ENCODE results near the gene COL4A2. TPM values are rescaled to one million over a fixed set of nuclear protein-coding genes. Genes with fewer than 3 reads are reported as not detected.
"Not testable (repeated sequence)": the region's sequence is repeated elsewhere in the genome, so short reads cannot be mapped to it uniquely, and the experiment has no call there.

The COL4A2 gene
- total RNA-seq, 1 donor from 2014 or later, result 126 TPM

GRCh38 chr13:110449219-110450015, 142.3 kb downstream of the COL4A2 start:
- no peak for ATAC-seq
- intact Hi-C loops (cut with micrococcal nuclease), result no loop called here
- no peak for DNase-seq

GRCh38 chr13:110450016-110450900, 143.2 kb downstream of the COL4A2 start:
- DNase-seq (no peak), ATAC-seq (no peak)
- intact Hi-C loops (cut with micrococcal nuclease), result no loop called here

GRCh38 chr13:110450941-110451730, 144.1 kb downstream of the COL4A2 start:
- ATAC-seq (no peak), DNase-seq (no peak)

DNA sequence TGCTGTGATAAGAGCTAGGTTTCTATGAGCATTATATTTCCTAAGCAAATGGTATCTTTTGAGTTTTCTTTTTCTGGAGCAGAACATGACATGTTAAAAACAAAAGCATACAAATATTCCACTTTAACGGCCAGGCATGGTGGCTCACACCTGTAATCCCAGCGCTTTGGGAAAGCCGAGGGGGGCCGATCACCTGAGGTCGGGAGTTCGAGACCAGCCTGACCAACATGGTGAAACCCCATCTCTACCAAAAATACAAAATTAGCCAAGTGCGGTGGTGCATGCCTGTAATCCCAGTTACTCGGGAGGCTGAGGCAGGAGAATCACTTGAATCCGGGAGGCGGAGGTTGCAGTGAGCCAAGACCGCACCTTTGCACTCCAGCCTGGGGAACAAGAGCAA, 146.0 kb downstream of the COL4A2 start:
- DNase-seq; intact Hi-C loops (cut with micrococcal nuclease); ATAC-seq: not testable (repeated sequence)

More at GRCh38 chr13:110450941-110451730, 144.1 kb downstream of the COL4A2 start:
- intact Hi-C loops (cut with micrococcal nuclease), result no loop called here

DNA sequence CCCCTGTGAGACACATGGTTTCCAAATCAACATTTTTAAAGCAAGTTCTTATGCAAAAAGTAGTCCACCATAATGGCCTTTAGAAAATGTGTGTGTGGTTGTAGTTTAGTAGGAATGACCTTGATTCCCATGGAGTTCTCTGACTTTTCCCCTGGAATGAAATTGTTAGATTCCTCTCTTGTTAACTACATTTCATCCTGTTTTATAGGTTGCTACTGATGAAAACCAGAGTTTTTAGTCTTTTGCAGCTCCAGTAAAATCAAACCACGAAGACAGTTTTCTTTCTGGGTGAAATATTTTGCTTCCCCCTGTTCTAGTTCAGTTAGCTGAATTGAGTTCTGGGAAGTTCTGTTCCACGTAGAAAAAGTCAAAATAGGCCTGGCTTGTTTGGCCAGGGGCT, 146.7 kb downstream of the COL4A2 start:
- ATAC-seq (no peak), DNase-seq (no peak)
- intact Hi-C loops (cut with micrococcal nuclease), result no loop called here

- ATAC-seq (peak; percentile 2), DNase-seq (no peak)
- intact Hi-C loops (cut with micrococcal nuclease), result no loop called here
Measured at GRCh38 chr13:110454227-110454859, 147.3 kb downstream of the COL4A2 start.

DNA sequence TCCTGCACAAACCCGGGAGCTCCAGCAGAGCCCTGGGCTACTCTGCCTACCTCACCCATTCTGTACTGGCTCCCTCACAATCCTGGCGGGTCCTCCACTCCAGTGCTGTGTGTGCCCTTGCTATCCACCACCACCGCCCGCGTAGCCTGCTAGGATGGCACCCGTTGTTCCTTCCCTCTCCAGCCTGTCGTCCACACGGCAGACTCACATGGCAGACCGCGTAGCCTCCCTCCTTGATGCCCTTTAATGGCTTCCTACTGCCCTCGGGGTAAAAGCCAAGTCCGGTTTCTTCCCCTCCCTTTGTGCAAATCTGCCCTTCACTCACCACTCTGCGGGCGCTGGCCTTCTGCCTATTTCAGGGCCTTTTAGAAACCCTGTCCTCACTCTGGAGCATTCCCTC, 147.9 kb downstream of the COL4A2 start:
- ATAC-seq (peak; percentile 54), DNase-seq (peak; percentile 54)
- intact Hi-C loops (cut with micrococcal nuclease), result no loop called here

DNA sequence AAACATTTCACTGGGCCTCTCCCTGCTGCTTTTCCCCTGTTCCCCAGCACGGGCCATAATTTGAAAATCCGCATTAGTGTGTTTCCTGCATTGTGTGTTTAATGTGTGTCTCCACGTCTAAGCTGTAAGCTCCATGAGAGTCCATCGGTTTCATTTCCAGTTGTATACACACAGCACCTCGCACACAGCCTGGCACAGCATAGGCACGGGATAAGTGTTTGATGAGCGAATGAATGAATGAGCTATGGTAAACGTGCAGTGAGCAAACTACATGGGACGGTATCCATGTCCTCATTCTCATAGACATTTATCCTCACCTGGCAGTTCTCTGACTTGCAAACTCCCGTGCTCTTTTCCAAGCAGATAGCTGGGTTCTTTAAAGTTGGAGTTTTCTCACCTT, 148.4 kb downstream of the COL4A2 start:
- peak; percentile 9 for ATAC-seq
- intact Hi-C loops (cut with micrococcal nuclease), result no loop called here

GRCh38 chr13:110455941-110456340, 148.9 kb downstream of the COL4A2 start:
- DNase-seq (peak; percentile 77), ATAC-seq (peak; percentile 87)
- intact Hi-C loops (cut with micrococcal nuclease), result no loop called here

More for the DNA sequence above, 148.4 kb downstream of the COL4A2 start:
- DNase-seq, result no peak

GRCh38 chr13:110456550-110456949, 149.5 kb downstream of the COL4A2 start:
- intact Hi-C loops (cut with micrococcal nuclease), result no loop called here
- DNase-seq, result no peak
- no peak for ATAC-seq

GRCh38 chr13:110457361-110457760, 150.3 kb downstream of the COL4A2 start:
- DNase-seq, result no peak
- no peak for ATAC-seq
- intact Hi-C loops (cut with micrococcal nuclease), result no loop called here

- DNase-seq (no peak), ATAC-seq (no peak)
- intact Hi-C loops (cut with micrococcal nuclease), result no loop called here
Measured at GRCh38 chr13:110458017-110458416, 150.9 kb downstream of the COL4A2 start.

GRCh38 chr13:110458594-110459365, 151.7 kb downstream of the COL4A2 start:
- ATAC-seq, result no peak
- no peak for DNase-seq
- intact Hi-C loops (cut with micrococcal nuclease), result no loop called here

GRCh38 chr13:110462091-110462490, 155.0 kb downstream of the COL4A2 start:
- intact Hi-C loops (cut with micrococcal nuclease), result no loop called here
- DNase-seq (no peak), ATAC-seq (no peak)

DNA sequence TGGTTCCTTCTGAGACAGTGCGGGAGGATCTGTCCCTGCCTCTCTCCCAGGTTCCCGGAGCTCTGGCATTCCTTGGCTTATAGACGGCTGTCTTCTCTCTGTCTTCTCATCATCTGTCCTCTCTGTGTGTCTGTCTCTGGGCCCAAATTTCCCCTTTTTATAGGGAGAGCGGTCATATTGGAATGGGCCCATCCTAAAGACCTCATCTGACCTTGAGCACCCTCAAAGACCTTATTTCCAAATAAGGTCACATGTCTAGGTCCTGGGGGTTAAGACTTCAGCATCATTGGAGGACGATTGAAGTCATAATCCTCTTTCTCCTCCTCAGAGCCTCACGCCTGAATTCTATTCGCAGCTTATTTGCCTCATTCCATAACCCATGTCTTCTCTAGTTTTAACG, 156.1 kb downstream of the COL4A2 start:
- intact Hi-C loops (cut with micrococcal nuclease), result no loop called here
- DNase-seq, result no peak
- no peak for ATAC-seq

DNA sequence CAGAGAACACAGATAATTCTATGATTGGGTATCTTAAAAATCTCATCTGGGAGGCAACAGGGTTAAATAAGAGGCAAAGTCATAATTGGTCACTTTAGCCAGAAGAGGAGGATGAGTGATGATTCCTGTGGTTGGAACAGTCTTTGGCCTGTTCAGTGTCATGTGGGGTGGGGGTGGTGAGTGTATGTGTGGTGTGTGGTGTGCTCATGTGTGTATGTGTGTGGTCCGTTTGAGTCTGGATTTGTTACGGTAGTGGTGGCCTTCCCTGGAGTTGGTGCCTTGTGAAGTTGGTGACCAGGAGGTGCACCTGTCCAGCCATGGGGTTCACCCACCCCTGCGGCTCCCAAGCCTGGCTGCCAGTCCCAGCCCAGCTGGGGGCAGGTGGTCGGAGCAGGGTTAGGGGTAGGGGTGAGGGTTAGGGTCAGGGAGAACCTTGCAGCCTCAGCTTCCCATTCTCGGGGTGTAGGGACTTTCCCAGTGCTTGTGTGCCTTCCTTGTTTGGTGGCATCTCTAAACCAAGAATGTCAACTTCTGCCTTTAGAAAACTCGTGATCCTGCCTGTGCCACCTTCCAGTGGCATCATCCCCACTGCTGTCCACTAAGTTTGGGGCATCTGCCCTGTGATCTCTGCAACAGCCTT, 156.9 kb downstream of the COL4A2 start:
- no peak for DNase-seq
- intact Hi-C loops (cut with micrococcal nuclease), result no loop called here
- ATAC-seq, result peak; percentile 20

DNA sequence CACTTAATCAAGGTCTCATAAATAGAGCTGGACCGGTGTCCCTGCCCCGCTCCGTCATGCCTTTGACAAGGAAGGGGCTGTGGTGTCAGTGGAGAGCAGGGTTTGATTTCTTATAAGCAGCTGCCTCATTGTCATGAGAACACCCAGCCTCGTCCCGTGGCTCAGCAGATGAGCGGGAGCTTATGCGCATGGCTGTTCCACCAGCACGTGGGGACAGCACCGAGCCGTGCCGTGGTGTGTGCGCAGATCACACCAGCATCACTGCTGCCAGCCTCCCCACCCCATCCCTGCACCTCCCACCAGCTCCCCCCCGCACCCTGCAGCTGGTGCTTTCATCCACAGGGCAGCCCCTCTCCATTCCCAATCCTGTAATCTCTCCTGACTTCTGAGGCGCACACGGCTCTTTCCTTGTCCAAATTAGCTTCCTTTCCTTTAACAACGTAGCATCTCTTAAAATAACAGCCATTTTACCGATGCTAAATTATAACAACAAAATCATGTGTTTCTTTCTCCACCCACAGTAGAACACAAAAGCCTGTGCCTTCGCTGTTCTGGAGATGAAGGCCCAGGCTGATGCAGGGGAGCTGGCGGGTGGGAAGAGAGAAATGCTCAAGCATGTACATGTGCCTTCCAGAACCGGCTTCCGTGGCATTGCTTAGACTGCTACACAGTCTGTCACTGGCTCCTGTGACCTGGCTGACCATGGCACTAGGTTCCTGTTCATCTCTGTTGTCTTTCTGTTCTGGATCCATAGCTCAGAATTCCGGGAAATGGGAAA, 157.7 kb downstream of the COL4A2 start:
- DNase-seq, result no peak
- intact Hi-C loops (cut with micrococcal nuclease), result no loop called here
- no peak for ATAC-seq

Measured in left ventricle myocardium superior (tissue), 1 donor.